ENCODE data around the gene PINK1.
"Not testable (repeated sequence)": the region's sequence is repeated elsewhere in the genome, so short reads cannot be mapped to it uniquely, and the experiment has no call there.

PINK1 gene

GRCh38 chr1:20633190-20634064 is at the start of gene PINK1:
Gene PINK1, plus strand, starts transcription at chr1:20633458. Its CDS starts 91 bp downstream, at chr1:20633549.
- no peak for DNase-seq

- no peak for DNase-seq
Observed at GRCh38 chr1:20584890-20585289, 48.4 kb upstream of the PINK1 start.

GRCh38 chr1:20586953-20587660 is 46.2 kb upstream of the PINK1 start:
- DNase-seq = no peak

- no peak for DNase-seq
Observed at GRCh38 chr1:20587661-20588053, 45.6 kb upstream of the PINK1 start.

- no peak for DNase-seq
Observed at GRCh38 chr1:20588634-20589225, 44.5 kb upstream of the PINK1 start, which contains the start of gene CDA. Gene CDA, plus strand, starts transcription at chr1:20589097. Its CDS starts 33 bp downstream, at chr1:20589130.

- no peak for DNase-seq
Observed at GRCh38 chr1:20589331-20590278, 43.7 kb upstream of the PINK1 start.

- no peak for DNase-seq
Observed at GRCh38 chr1:20590306-20590777, 42.9 kb upstream of the PINK1 start.

- no peak for DNase-seq
Observed at GRCh38 chr1:20593756-20594155, 39.5 kb upstream of the PINK1 start.

GRCh38 chr1:20594746-20595145 is 38.5 kb upstream of the PINK1 start:
- no peak for DNase-seq

- DNase-seq = no peak
Observed at GRCh38 chr1:20596106-20596505, 37.2 kb upstream of the PINK1 start.

GRCh38 chr1:20597650-20598049 is 35.6 kb upstream of the PINK1 start:
- no peak for DNase-seq

- DNase-seq = no peak
Observed at GRCh38 chr1:20600156-20600555, 33.1 kb upstream of the PINK1 start.

GRCh38 chr1:20601129-20601825 is 32.0 kb upstream of the PINK1 start:
- DNase-seq = no peak

GRCh38 chr1:20602851-20603450 is 30.3 kb upstream of the PINK1 start:
- DNase-seq = no peak

- DNase-seq = no peak
Observed at GRCh38 chr1:20603504-20604464, 29.5 kb upstream of the PINK1 start.

- DNase-seq = no peak
Observed at GRCh38 chr1:20604678-20605077, 28.6 kb upstream of the PINK1 start.

- DNase-seq = not testable (repeated sequence)
Observed at GRCh38 chr1:20606801-20607570, 26.3 kb upstream of the PINK1 start.

GRCh38 chr1:20609541-20609940 is 23.7 kb upstream of the PINK1 start:
- DNase-seq = no peak

GRCh38 chr1:20610970-20611369 is 22.3 kb upstream of the PINK1 start:
- DNase-seq = no peak

Measured in SIG-M5 (cell line).